HG02981 (cell line): ENCODE results near the gene RALGDS.

Experiments
- ATAC-seq: cut with Tn5 transposase; IDR thresholded peaks from one replicate; pipeline ENCODE4 v1.9.1; 2021; ENCODE audit warnings: mild to moderate bottlenecking, moderate library complexity; ENCODE audit not compliant: unreplicated experiment

RALGDS gene

GRCh38 chr9:133055788-133056420, 65.1 kb downstream of the RALGDS start:
- no peak for ATAC-seq

- no peak for ATAC-seq
Measured at GRCh38 chr9:133054966-133055365, 66.1 kb downstream of the RALGDS start.

- ATAC-seq: no peak
Measured at GRCh38 chr9:133054194-133054890, 66.7 kb downstream of the RALGDS start.

- ATAC-seq: no peak
Measured at GRCh38 chr9:133051966-133052539, 69.0 kb downstream of the RALGDS start.

- no peak for ATAC-seq
Measured at GRCh38 chr9:133051281-133051900, 69.6 kb downstream of the RALGDS start.

- ATAC-seq: no peak
Measured at GRCh38 chr9:133050781-133051180, 70.3 kb downstream of the RALGDS start.

GRCh38 chr9:133050142-133050541, 70.9 kb downstream of the RALGDS start:
- no peak for ATAC-seq

GRCh38 chr9:133049043-133049442, 72.0 kb downstream of the RALGDS start:
- no peak for ATAC-seq

- ATAC-seq: no peak
Measured at GRCh38 chr9:133048595-133048994, 72.4 kb downstream of the RALGDS start.
